Mesodermal cell (in vitro differentiated cells): Measurements from ENCODE around the gene ADAMTS17.

Experiments
- H3K27ac ChIP-seq: 2 replicates; pipeline ENCODE4 v1.7.0; 2013; ENCODE audit warnings: mild to moderate bottlenecking, low read depth, low read length, moderate library complexity; ENCODE audit not compliant: severe bottlenecking
- H3K36me3 ChIP-seq: 2 replicates; pipeline ENCODE4 v1.7.1; 2013; ENCODE audit warnings: mild to moderate bottlenecking, low read length, moderate library complexity; ENCODE audit not compliant: control insufficient read depth, insufficient read depth
- H3K4me1 ChIP-seq: one replicate; pipeline ENCODE4 v1.7.1; 2013; ENCODE audit warnings: mild to moderate bottlenecking, low read length; ENCODE audit not compliant: insufficient read depth, control insufficient read depth, poor library complexity, severe bottlenecking
- H3K4me3 ChIP-seq: 2 replicates; pipeline ENCODE4 v1.7.0; 2013; ENCODE audit warnings: low read length, control low read depth, mild to moderate bottlenecking; ENCODE audit not compliant: insufficient read depth, poor library complexity, severe bottlenecking; ENCODE audit errors: extremely low read depth
- H3K9me3 ChIP-seq: 2 replicates; pipeline ENCODE4 v1.7.1; 2013; ENCODE audit warnings: mild to moderate bottlenecking, low read length, moderate library complexity; ENCODE audit not compliant: control insufficient read depth
- WGBS, 2 experiments: methylation state at CpG; one replicate each; pipeline ENCODE4 v1.1.5; 2013; ENCODE audit warnings: missing lambda C conversion rate in 2 of 2; ENCODE audit not compliant: insufficient coverage in 2 of 2; 5-methylcytosine and 5-hydroxymethylcytosine counted together

ADAMTS17 gene

DNA sequence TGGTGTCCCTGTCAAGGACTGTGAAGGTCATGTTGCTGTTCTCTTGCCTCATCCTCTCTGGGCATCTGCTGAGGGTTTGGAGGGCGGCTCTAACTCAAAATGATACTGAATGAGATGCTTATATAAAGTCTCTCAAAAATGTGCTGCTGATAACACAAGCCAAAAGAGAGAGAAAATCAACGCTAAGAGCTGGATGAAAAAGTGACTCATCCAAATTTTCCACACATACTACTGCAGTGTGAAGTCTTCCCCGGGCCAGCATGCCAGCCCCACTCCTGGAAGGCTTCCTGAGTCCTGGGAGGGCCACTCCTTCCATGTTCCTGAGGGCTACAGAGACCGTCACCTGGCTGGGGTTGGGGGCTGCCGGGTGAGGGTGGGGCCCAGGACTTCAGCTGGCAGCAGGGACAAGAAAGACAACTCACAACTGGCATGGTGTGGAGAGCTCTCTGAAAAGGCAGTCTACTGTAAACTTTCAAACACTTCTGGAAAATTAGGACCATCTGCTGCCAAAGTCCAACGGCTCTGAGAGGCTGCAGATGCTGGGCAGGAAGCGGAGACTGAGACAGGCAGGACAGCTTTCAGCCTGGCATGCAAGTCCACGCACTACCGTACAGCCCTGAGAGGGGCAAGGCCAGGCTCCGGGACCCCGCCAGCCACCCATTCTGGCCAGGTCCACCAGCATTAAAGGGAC is 200.3 kb downstream of the ADAMTS17 start:
- H3K4me3 ChIP-seq, result no peak overlapping the region
- H3K9me3 ChIP-seq, result no peaks in the 10 kb centered on the region
- WGBS, 2 experiments, result 87 to 91% methylated on average over 7 to 10 of the region's 11 CpGs
- H3K27ac ChIP-seq, result no peak overlapping the region
- no peaks in the 10 kb centered on the region for H3K4me1 ChIP-seq
- H3K36me3 ChIP-seq, result no peaks in the 10 kb centered on the region

DNA sequence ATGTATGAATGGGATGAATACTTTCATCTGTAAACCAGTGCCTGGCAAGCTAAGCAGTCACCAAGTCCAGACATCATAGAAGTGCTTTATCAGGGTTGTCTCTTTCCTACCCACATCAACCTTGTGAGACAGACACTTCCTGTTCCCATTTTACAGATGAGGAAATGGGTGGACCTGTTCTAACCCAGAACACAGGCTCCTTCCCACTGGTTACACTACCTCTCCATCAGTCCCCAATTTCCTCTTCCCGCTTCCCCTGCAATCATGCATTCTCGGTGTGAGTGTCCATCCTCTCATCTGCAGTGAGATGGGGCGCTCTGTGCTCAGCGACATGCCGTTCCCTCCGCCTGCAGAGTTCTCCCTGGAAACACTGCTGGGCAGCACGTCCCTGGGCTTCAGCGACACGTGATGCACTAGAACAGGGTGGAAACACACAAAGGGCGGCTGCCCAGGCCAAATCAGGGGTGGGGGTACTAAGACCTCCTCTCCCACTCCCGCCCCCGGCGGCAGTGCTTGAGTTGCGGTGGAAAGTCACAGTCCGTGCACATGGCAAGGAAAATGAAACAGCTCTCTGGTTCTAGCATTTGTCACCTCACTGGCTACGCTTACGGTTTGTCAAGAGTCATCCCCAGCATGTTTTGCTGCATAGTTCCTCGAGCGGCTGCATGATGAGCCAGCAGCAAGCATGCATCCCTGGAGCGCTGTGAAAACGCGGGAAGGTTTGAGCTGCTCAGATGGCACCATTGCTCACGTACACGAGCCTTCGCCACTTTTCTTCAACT is 201.1 kb downstream of the ADAMTS17 start:
- Histone ChIP-seq H3K9me3 (no peaks in the 10 kb centered on the region), H3K4me1 (no peaks in the 10 kb centered on the region)
- WGBS, 2 experiments, result 91 to 94% methylated on average over 22 to 23 of the region's 25 CpGs

GRCh38 chr15:100134586-100134985 is 207.2 kb downstream of the ADAMTS17 start:
- 93 to 97% methylated on average over 4 of the region's 5 CpGs for WGBS, 2 experiments
- H3K36me3 ChIP-seq, result no peaks in the 10 kb centered on the region
- no peaks in the 10 kb centered on the region for H3K9me3 ChIP-seq
- no peak overlapping the region for H3K4me3 ChIP-seq
- no peak overlapping the region for H3K27ac ChIP-seq
- H3K4me1 ChIP-seq, result no peaks in the 10 kb centered on the region

More for the DNA sequence above, 201.1 kb downstream of the ADAMTS17 start:
- Histone ChIP-seq H3K4me3 (no peak overlapping the region), H3K27ac (no peak overlapping the region), H3K36me3 (no peaks in the 10 kb centered on the region)

- no peaks in the 10 kb centered on the region for H3K36me3 ChIP-seq
- no peaks in the 10 kb centered on the region for H3K9me3 ChIP-seq
- no peak overlapping the region for H3K4me3 ChIP-seq
- WGBS, 2 experiments, result 90 to 91% methylated on average over 4 to 7 of the region's 7 CpGs
- H3K4me1 ChIP-seq, result no peaks in the 10 kb centered on the region
- H3K27ac ChIP-seq, result no peak overlapping the region
Measured at GRCh38 chr15:100134089-100134583, 207.6 kb downstream of the ADAMTS17 start.

DNA sequence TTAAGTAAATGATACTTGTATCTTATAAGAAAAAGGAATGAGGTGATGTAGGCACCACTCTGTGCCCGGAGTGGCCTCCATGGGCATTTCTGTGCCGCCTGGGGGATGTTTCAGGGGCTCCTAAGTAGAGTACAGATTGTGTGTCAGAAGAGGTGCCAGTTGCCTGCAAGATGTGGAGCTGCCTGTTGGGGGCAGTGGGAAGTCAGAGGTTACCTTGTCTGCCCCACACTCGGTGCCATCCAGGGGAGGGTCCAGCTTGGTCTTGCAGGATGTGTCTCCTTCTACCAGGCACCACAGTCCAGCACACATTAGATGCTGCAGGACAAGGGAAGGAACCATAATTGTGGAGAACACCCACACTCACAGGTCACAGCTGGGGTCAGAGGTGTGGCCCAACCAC is 208.8 kb downstream of the ADAMTS17 start:
- Histone ChIP-seq H3K9me3 (no peaks in the 10 kb centered on the region), H3K27ac (no peak overlapping the region), H3K36me3 (no peaks in the 10 kb centered on the region), H3K4me1 (no peaks in the 10 kb centered on the region), H3K4me3 (no peak overlapping the region)
- 96 to 100% methylated on average over 2 of the region's 3 CpGs for WGBS, 2 experiments

DNA sequence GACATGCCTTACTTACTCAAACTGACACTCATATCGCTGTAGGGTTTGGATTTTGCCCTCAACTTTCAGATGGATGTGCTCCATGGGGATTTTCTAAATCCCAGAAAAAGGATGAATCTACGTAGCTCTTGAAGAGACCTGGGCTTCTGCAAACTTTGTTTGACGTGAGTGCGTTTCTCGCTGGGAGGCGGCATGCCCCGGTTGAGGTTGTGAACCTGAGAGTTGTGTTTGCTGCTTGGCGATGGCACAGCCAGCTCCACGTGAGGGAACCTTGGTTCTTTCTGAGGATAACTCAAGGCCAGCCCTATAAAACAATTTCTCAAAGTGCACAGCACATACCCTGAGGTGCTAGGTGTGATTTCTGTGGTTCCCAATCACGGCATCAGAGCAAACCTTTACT is 209.5 kb downstream of the ADAMTS17 start:
- H3K36me3 ChIP-seq, result no peaks in the 10 kb centered on the region
- H3K4me3 ChIP-seq, result no peak overlapping the region
- 89 to 94% methylated on average over 8 to 10 of the region's 10 CpGs for WGBS, 2 experiments
- H3K9me3 ChIP-seq, result no peaks in the 10 kb centered on the region
- H3K27ac ChIP-seq, result no peak overlapping the region
- H3K4me1 ChIP-seq, result no peaks in the 10 kb centered on the region

- no peaks in the 10 kb centered on the region for H3K9me3 ChIP-seq
- no peaks in the 10 kb centered on the region for H3K36me3 ChIP-seq
- 92 to 93% methylated on average over 22 to 24 of the region's 25 CpGs for WGBS, 2 experiments
- no peak overlapping the region for H3K27ac ChIP-seq
- no peak overlapping the region for H3K4me3 ChIP-seq
- H3K4me1 ChIP-seq, result no peaks in the 10 kb centered on the region
Measured at GRCh38 chr15:100131321-100132224, 210.2 kb downstream of the ADAMTS17 start.

DNA sequence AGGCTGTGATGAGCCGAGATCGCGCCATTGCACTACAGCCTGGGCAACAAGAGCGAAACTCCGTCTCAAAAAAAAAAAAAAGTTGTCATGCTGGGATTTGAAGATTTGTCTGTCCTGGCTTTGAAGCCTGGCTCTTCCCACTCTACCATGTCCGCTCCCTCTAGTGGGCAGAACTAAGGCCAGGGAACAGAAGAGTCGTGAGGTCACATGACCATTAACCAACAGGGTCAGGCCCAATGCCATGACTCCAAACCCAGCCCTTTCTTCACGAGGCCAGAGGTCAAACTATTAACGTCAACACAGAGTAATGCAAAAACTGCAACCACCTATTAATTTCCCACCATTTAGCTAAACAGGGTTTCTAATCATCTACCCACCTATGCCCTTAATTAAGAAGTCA is 212.1 kb downstream of the ADAMTS17 start:
- Histone ChIP-seq H3K9me3 (no peaks in the 10 kb centered on the region), H3K27ac (no peak overlapping the region), H3K4me3 (no peak overlapping the region), H3K4me1 (no peaks in the 10 kb centered on the region), H3K36me3 (no peaks in the 10 kb centered on the region)
- WGBS, 2 experiments, result 88 to 90% methylated on average over 6 to 8 of the region's 9 CpGs

GRCh38 chr15:100125401-100126191 is 216.2 kb downstream of the ADAMTS17 start:
- Histone ChIP-seq H3K9me3 (peaks cover 18% of the 10 kb centered on the region), H3K27ac (no peak overlapping the region), H3K4me1 (no peaks in the 10 kb centered on the region), H3K4me3 (no peak overlapping the region), H3K36me3 (no peaks in the 10 kb centered on the region)
- WGBS, 2 experiments, result 85 to 88% methylated on average over 15 to 18 of the region's 19 CpGs

DNA sequence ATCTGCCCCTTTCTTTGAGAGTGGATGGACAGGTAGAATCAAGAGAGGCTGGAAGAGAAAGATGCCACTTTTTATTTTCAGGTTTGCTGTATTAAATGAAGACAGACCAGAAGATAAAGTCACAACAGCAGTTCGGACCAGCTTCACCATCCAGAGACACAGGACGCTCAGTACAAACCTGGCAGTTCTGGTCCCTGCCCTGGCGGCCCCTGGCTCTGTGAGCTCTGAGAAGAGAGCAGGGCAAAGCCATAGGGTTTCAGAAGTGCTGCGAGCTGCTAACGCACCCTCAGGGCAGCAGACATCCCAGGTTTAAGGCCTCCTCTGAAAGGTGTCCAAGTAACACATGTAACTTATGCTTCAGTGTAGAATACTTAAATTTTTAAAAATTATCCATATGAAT is 216.8 kb downstream of the ADAMTS17 start:
- H3K4me3 ChIP-seq, result no peak overlapping the region
- H3K4me1 ChIP-seq, result no peaks in the 10 kb centered on the region
- peaks cover 20% of the 10 kb centered on the region for H3K9me3 ChIP-seq
- WGBS, 2 experiments, result 81 to 87% methylated on average over 5 of the region's 5 CpGs
- H3K27ac ChIP-seq, result no peak overlapping the region
- no peaks in the 10 kb centered on the region for H3K36me3 ChIP-seq
